Endothelial cell of umbilical vein (primary cell): Measurements from ENCODE around the gene TTC34. TPM values are rescaled to one million over a fixed set of nuclear protein-coding genes. Genes with fewer than 3 reads are reported as not detected.

Experiments
- BruUV-seq: library from RNA; stranded (reverse); fragments of 400-500 nt; replicated peaks from 2 replicates; lab custom pipeline; 2021; lab: Mats Ljungman, UMichigan
- CTCF ChIA-PET: fragments of 300-600, 350-600 bp; sonication (Branson Sonifier 250); formaldehyde crosslinking; loops from one replicate; lab custom pipeline; 2021; ENCODE audit warnings: antibody characterized with exemption, inconsistent platforms; lab: Charles Lee
- POLR2A ChIA-PET: fragments of 300-600, 350-600 bp; sonication (Branson Sonifier 250); formaldehyde crosslinking; loops from one replicate; lab custom pipeline; 2021; ENCODE audit warnings: antibody characterized with exemption, inconsistent platforms; lab: Charles Lee
- DNase-seq: peaks from one replicate; pipeline ENCODE4 v3.0.0-alpha.2; 2011; ENCODE audit warnings: low read depth, low spot score
- FAIRE-seq: peaks from 2 replicates; lab custom pipeline; 2011; peaks lifted over from hg19 to GRCh38; lab: Jason Lieb, UNC
- H2AFZ ChIP-seq: 2 replicates; pipeline ENCODE4 v1.6.0; 2012; ENCODE audit warnings: low read depth, low read length, control low read depth, inconsistent platforms
- H3K27ac ChIP-seq: 2 replicates; pipeline ENCODE4 v1.5.1; 2011; ENCODE audit warnings: low read depth, mild to moderate bottlenecking, control low read depth, low read length, moderate library complexity; ENCODE audit not compliant: insufficient read depth
- H3K27me3 ChIP-seq, 2 experiments: 2 replicates each; pipeline versions ENCODE4 v1.6.0 to v1.6.1; 2011; ENCODE audit warnings: low read length in 2 of 2, mixed read lengths in 1 of 2; ENCODE audit not compliant: control insufficient read depth in 2 of 2, insufficient read depth in 2 of 2
- H3K36me3 ChIP-seq, 2 experiments: 2 replicates in 1 of 2; 3 replicates in 1 of 2; pipeline ENCODE4 v1.5.1; 2011; ENCODE audit warnings: low read length in 2 of 2, mild to moderate bottlenecking in 1 of 2, moderate library complexity in 1 of 2; ENCODE audit not compliant: control insufficient read depth in 2 of 2, insufficient read depth in 2 of 2; ENCODE audit errors: extremely low read depth in 1 of 2
- H3K4me1 ChIP-seq: 3 replicates; pipeline ENCODE4 v1.5.1; 2011; ENCODE audit warnings: mild to moderate bottlenecking, low read length; ENCODE audit not compliant: control insufficient read depth, insufficient read depth; ENCODE audit errors: extremely low read depth
- H3K4me2 ChIP-seq: 2 replicates; pipeline ENCODE4 v1.6.1; 2011; ENCODE audit warnings: low read length, control low read depth, mixed read lengths; ENCODE audit not compliant: insufficient read depth
- H3K4me3 ChIP-seq, 3 experiments: fragments of 200-600 bp in 1 of 3; sonication (generic), shearing (Covaris generic) in 1 of 3; replicated peaks in 1 of 3; 2 replicates each; pipeline ENCODE4 v1.5.1; 2011 to 2016; ENCODE audit warnings: control low read depth in 3 of 3, low read length in 3 of 3, mild to moderate bottlenecking in 2 of 3, inconsistent platforms in 1 of 3, low read depth in 1 of 3, moderate library complexity in 1 of 3; ENCODE audit not compliant: insufficient read depth in 1 of 3
- H3K79me2 ChIP-seq: 2 replicates; pipeline ENCODE4 v1.6.0; 2012; ENCODE audit warnings: low read length, inconsistent platforms; ENCODE audit not compliant: control insufficient read depth, insufficient read depth
- H3K9ac ChIP-seq: replicated peaks from 2 replicates; pipeline ENCODE3; 2011; ENCODE audit warnings: low read length, control low read depth; ENCODE audit not compliant: insufficient read depth; ENCODE audit errors: extremely low read depth
- H3K9me1 ChIP-seq: replicated peaks from 3 replicates; pipeline ENCODE4 v1.6.0; 2011; ENCODE audit warnings: mild to moderate bottlenecking, low read length; ENCODE audit not compliant: control insufficient read depth, insufficient read depth; ENCODE audit errors: extremely low read depth
- H3K9me3 ChIP-seq: replicated peaks from 2 replicates; pipeline ENCODE4 v1.5.1; 2012; ENCODE audit warnings: low read length, inconsistent platforms; ENCODE audit not compliant: control insufficient read depth, insufficient read depth
- H4K20me1 ChIP-seq: replicated peaks from 2 replicates; pipeline ENCODE3; 2011; ENCODE audit warnings: mild to moderate bottlenecking, low read length; ENCODE audit not compliant: control insufficient read depth, insufficient read depth; ENCODE audit errors: extremely low read depth
- CTCF ChIP-seq, 2 donors: IDR thresholded peaks; 1 replicate in 1 of 2; 2 replicates in 1 of 2; pipeline ENCODE4 v1.5.1; 2011; ENCODE audit warnings: low read length in 2 of 2, mild to moderate bottlenecking in 2 of 2, moderate library complexity in 2 of 2, control low read depth in 1 of 2, inconsistent platforms in 1 of 2, low read depth in 1 of 2; ENCODE audit not compliant: insufficient read depth in 1 of 2; ENCODE audit errors: extremely low read depth in 1 of 2
- EZH2 ChIP-seq: IDR thresholded peaks from 2 replicates; pipeline ENCODE4 v1.6.1; 2012; ENCODE audit warnings: borderline replicate concordance, low read depth, mild to moderate bottlenecking, moderate library complexity, low read length, inconsistent platforms; ENCODE audit not compliant: severe bottlenecking
- FOS ChIP-seq: IDR thresholded peaks from 2 replicates; pipeline ENCODE4 v1.6.1; 2011; ENCODE audit warnings: mild to moderate bottlenecking, low read length, moderate library complexity, borderline replicate concordance; ENCODE audit not compliant: insufficient read depth
- GATA2 ChIP-seq: IDR thresholded peaks from 2 replicates; pipeline ENCODE4 v1.7.0; 2011; ENCODE audit warnings: low read depth, mild to moderate bottlenecking, moderate library complexity, mixed read lengths, low read length; ENCODE audit not compliant: insufficient read length, insufficient read depth
- JUN ChIP-seq: IDR thresholded peaks from 2 replicates; pipeline ENCODE4 v1.6.1; 2011; ENCODE audit warnings: borderline replicate concordance, low read depth; ENCODE audit not compliant: insufficient read length, insufficient read depth
- MAX ChIP-seq: IDR thresholded peaks from 2 replicates; pipeline ENCODE4 v1.6.1; 2011; ENCODE audit not compliant: insufficient read depth, insufficient read length
- MYC ChIP-seq: IDR thresholded peaks from one replicate; pipeline ENCODE4 v1.6.1; 2011; ENCODE audit warnings: mild to moderate bottlenecking, low read depth, low read length
- POLR2A ChIP-seq: IDR thresholded peaks from 2 replicates; pipeline ENCODE4 v1.6.1; 2012; ENCODE audit warnings: low read depth, mild to moderate bottlenecking, control low read depth, low read length
- POLR2AphosphoS5 ChIP-seq: IDR thresholded peaks from 2 replicates; pipeline ENCODE4 v1.6.1; 2012; ENCODE audit warnings: low read depth, mild to moderate bottlenecking, control low read depth, low read length, moderate library complexity; ENCODE audit not compliant: insufficient read depth
- dilution Hi-C: fragments of 300-500 bp; cut with MboI; formaldehyde crosslinking; loops from one replicate; pipeline ENCODE4 v1.15.0; 2019; ENCODE audit warnings: low sequenced_read_pairs; ENCODE audit not compliant: extremely low pct_ligation_motif_present
- intact Hi-C: fragments of 100-400 bp; cut with micrococcal nuclease; formaldehyde crosslinking; loops from one replicate; pipeline ENCODE4 v1.10.0; 2022
- polyA plus RNA-seq, 4 experiments: library from polyadenylated mRNA; depleted of rRNA in 3 of 4; stranded (reverse) in 3 of 4; unstranded in 1 of 4; fragments of >200 nt; gene quantifications; 2 replicates each; pipeline versions ENCODE4 v1.2.1 to v1.2.3, GENCODE V29; 2011 to 2012; ENCODE audit warnings: missing spikeins in 1 of 4
- total RNA-seq: library from RNA; stranded (reverse); gene quantifications from 2 replicates; pipeline ENCODE4 v1.2.3, GENCODE V29; 2021

TTC34 gene
- total and polyA plus RNA-seq, 2 donors (not counting 3 experiments of a cell fraction or from before 2014, with no cell fraction given) = 0.08 to 0.77 TPM

GRCh38 chr1:2845869-2846268 is 44.4 kb upstream of the TTC34 start:
- FAIRE-seq = no peak

More at GRCh38 chr1:2845869-2846268, 44.4 kb upstream of the TTC34 start:
- BruUV-seq = no TSS peak
- intact Hi-C loops (no loop called here), dilution Hi-C loops (no loop called here)
- Histone ChIP-seq H3K79me2 (no peaks in the 10 kb centered on the region), H3K4me2 (no peak overlapping the region), H3K4me1 (no peaks in the 10 kb centered on the region), H3K9ac (no peak overlapping the region), H2AFZ (no peak overlapping the region), H3K27me3 (no peaks in the 10 kb centered on the region), H4K20me1 (no peaks in the 10 kb centered on the region), H3K9me3 (peaks cover 11% of the 10 kb centered on the region), H3K27ac (no peak overlapping the region), H3K9me1 (no peaks in the 10 kb centered on the region), H3K4me3 (no peak overlapping the region), H3K36me3 (no peaks in the 10 kb centered on the region)
- POLR2A ChIA-PET = no interaction called here
- CTCF ChIA-PET = no interaction called here
- DNase-seq = no peak
- TF ChIP-seq MYC (no peak), EZH2 (no peak), MAX (no peak), FOS (no peak), POLR2AphosphoS5 (no peak), GATA2 (no peak), JUN (no peak), POLR2A (no peak), CTCF (IDR thresholded peaks at IDR 0.05; ENCODE audit: extremely low read depth in 1 of 2, insufficient read depth in 1 of 2, low read depth in 1 of 2, low read length in 2 of 2) (no peak)
